IMR-90 (cell line): ENCODE measurements around the gene ADGRG7. TPM values are rescaled to one million over a fixed set of nuclear protein-coding genes. Genes with fewer than 3 reads are reported as not detected.

Experiments
- ATAC-seq: fragments of 200-7000 bp; cut with Tn5 transposase; 2 replicates; pipeline ENCODE4 v1.9.1; 2020; ENCODE audit warnings: low read depth, mild to moderate bottlenecking, moderate library complexity
- BruUV-seq: library from RNA; stranded (reverse); fragments of 400-500 nt; replicated peaks from 2 replicates; lab custom pipeline; 2021; lab: Mats Ljungman, UMichigan
- CTCF ChIA-PET: fragments of 300-600 bp; formaldehyde crosslinking; extraction: SDS; loops from one replicate; lab custom pipeline; 2021; ENCODE audit warnings: antibody characterized with exemption; lab: Yijun Ruan, JAX
- POLR2A ChIA-PET: fragments of 300-600 bp; sonication (Branson Sonifier 250); formaldehyde crosslinking; loops from one replicate; lab custom pipeline; 2022; ENCODE audit warnings: antibody characterized with exemption; ENCODE audit not compliant: unreplicated experiment; lab: Charles Lee
- DNase-seq: peaks from one replicate; pipeline ENCODE4 v3.0.0; 2013
- H2AFZ ChIP-seq: replicated peaks from 2 replicates; pipeline ENCODE3; 2013; ENCODE audit warnings: low read length, mild to moderate bottlenecking; ENCODE audit not compliant: poor library complexity
- H2AK5ac ChIP-seq: 2 replicates; pipeline ENCODE4 v1.6.1; 2013; ENCODE audit warnings: low read depth, low read length, inconsistent platforms
- H2AK9ac ChIP-seq: replicated peaks from 2 replicates; pipeline ENCODE3; 2013; ENCODE audit warnings: mild to moderate bottlenecking, low read depth, low read length, moderate library complexity; ENCODE audit not compliant: poor library complexity
- H2BK120ac ChIP-seq: 2 replicates; pipeline ENCODE4 v1.6.1; 2013; ENCODE audit warnings: low read depth, low read length, inconsistent platforms
- H2BK15ac ChIP-seq: 3 replicates; pipeline ENCODE4 v1.6.1; 2013; ENCODE audit warnings: low read depth, low read length, inconsistent platforms
- H2BK20ac ChIP-seq: 2 replicates; pipeline ENCODE4 v1.6.1; 2013; ENCODE audit warnings: low read depth, mild to moderate bottlenecking, inconsistent platforms, low read length, moderate library complexity
- H2BK5ac ChIP-seq: 2 replicates; pipeline ENCODE4 v1.6.1; 2013; ENCODE audit warnings: mild to moderate bottlenecking, low read depth, low read length, inconsistent platforms; ENCODE audit not compliant: poor library complexity, severe bottlenecking
- H3K14ac ChIP-seq: replicated peaks from 2 replicates; pipeline ENCODE4 v1.6.1; 2013; ENCODE audit warnings: low read depth, low read length, inconsistent platforms
- H3K18ac ChIP-seq: 2 replicates; pipeline ENCODE4 v1.6.1; 2013; ENCODE audit warnings: low read depth, low read length, control low read depth
- H3K23ac ChIP-seq: 2 replicates; pipeline ENCODE4 v1.6.1; 2013; ENCODE audit warnings: low read depth, low read length, inconsistent platforms
- H3K27ac ChIP-seq: 2 replicates; pipeline ENCODE4 v1.5.1; 2013; ENCODE audit warnings: mild to moderate bottlenecking, control low read depth, low read length; ENCODE audit not compliant: insufficient read depth
- H3K27me3 ChIP-seq: 2 replicates; pipeline ENCODE4 v1.6.1; 2013; ENCODE audit warnings: low read length; ENCODE audit not compliant: control insufficient read depth, insufficient read depth
- H3K36me3 ChIP-seq: 2 replicates; pipeline ENCODE4 v1.6.1; 2013; ENCODE audit warnings: low read length, mixed read lengths; ENCODE audit not compliant: control insufficient read depth, insufficient read depth
- H3K4ac ChIP-seq: 2 replicates; pipeline ENCODE4 v1.6.1; 2013; ENCODE audit warnings: low read depth, low read length, inconsistent platforms
- H3K4me1 ChIP-seq: 2 replicates; pipeline ENCODE4 v1.6.1; 2013; ENCODE audit warnings: low read length, mixed read lengths; ENCODE audit not compliant: control insufficient read depth, insufficient read depth
- H3K4me2 ChIP-seq: 2 replicates; pipeline ENCODE4 v1.6.1; 2013; ENCODE audit warnings: low read depth, mild to moderate bottlenecking, control low read depth, low read length, moderate library complexity
- H3K4me3 ChIP-seq: 2 replicates; pipeline ENCODE4 v1.5.1; 2013; ENCODE audit warnings: low read depth, mild to moderate bottlenecking, control low read depth, low read length, moderate library complexity; ENCODE audit not compliant: insufficient read depth
- H3K56ac ChIP-seq: 2 replicates; pipeline ENCODE4 v1.6.1; 2013; ENCODE audit warnings: low read length, inconsistent platforms; ENCODE audit not compliant: insufficient read depth; ENCODE audit errors: extremely low read depth
- H3K79me1 ChIP-seq, 2 experiments: 2 replicates each; pipeline ENCODE4 v1.6.1; 2013; ENCODE audit warnings: low read length in 2 of 2, inconsistent platforms in 1 of 2, low read depth in 1 of 2
- H3K9ac ChIP-seq: 2 replicates; pipeline ENCODE4 v1.6.1; 2013; ENCODE audit warnings: low read depth, low read length, control low read depth
- H3K9me1 ChIP-seq: 2 replicates; pipeline ENCODE4 v1.6.1; 2013; ENCODE audit warnings: low read length, inconsistent platforms; ENCODE audit not compliant: insufficient read depth
- H3K9me3 ChIP-seq: 2 replicates; pipeline ENCODE4 v1.6.1; 2013; ENCODE audit warnings: low read length; ENCODE audit not compliant: control insufficient read depth, insufficient read depth
- H4K20me1 ChIP-seq: 2 replicates; pipeline ENCODE4 v1.6.1; 2013; ENCODE audit warnings: low read length, inconsistent platforms; ENCODE audit not compliant: insufficient read depth
- H4K5ac ChIP-seq: 2 replicates; pipeline ENCODE4 v1.6.1; 2013; ENCODE audit warnings: mild to moderate bottlenecking, low read depth, low read length, control low read depth
- H4K8ac ChIP-seq, 2 experiments: 2 replicates each; pipeline ENCODE4 v1.6.1; 2013; ENCODE audit warnings: low read depth in 2 of 2, low read length in 2 of 2, control low read depth in 1 of 2, inconsistent platforms in 1 of 2
- H4K91ac ChIP-seq: 2 replicates; pipeline ENCODE4 v1.6.1; 2013; ENCODE audit warnings: low read depth, low read length, inconsistent platforms; ENCODE audit not compliant: insufficient read depth
- MAZ ChIP-seq: IDR thresholded peaks from 2 replicates; pipeline ENCODE4 v1.6.1; 2012; ENCODE audit warnings: low read depth, mild to moderate bottlenecking, low read length, improper control_type of control experiment, moderate library complexity, borderline replicate concordance
- POLR2A ChIP-seq: IDR thresholded peaks from 2 replicates; pipeline ENCODE4 v1.6.1; 2012; ENCODE audit warnings: mild to moderate bottlenecking, low read depth, low read length
- RAD21 ChIP-seq: IDR thresholded peaks from 2 replicates; pipeline ENCODE4 v1.6.1; 2012; ENCODE audit warnings: low read length, improper control_type of control experiment
- RCOR1 ChIP-seq: IDR thresholded peaks from 2 replicates; pipeline ENCODE4 v1.6.1; 2012; ENCODE audit warnings: mild to moderate bottlenecking, low read length, improper control_type of control experiment; ENCODE audit not compliant: insufficient replicate concordance
- WGBS, 2 experiments: methylation state at CpG; one replicate each; pipeline versions ENCODE4 v1.1.5 to v1.1.7; 2013; ENCODE audit warnings: missing lambda C conversion rate in 2 of 2; ENCODE audit not compliant: insufficient read length in 1 of 2; ENCODE audit errors: extremely low coverage in 2 of 2; 5-methylcytosine and 5-hydroxymethylcytosine counted together
- dilution Hi-C: fragments of 300-500 bp; cut with HindIII; formaldehyde crosslinking; loops from one replicate; pipeline ENCODE4 v1.14.3; 2018; ENCODE audit warnings: low sequenced_read_pairs; ENCODE audit not compliant: unreplicated experiment
- in situ Hi-C: fragments of 300-500 bp; cut with MboI; formaldehyde crosslinking; loops from 3 replicates; pipeline ENCODE4 v1.14.3; 2019; ENCODE audit warnings: low sequenced_read_pairs, inconsistent platforms, mixed read lengths
- intact Hi-C: fragments of 100-400 bp; cut with micrococcal nuclease; formaldehyde crosslinking; loops from 2 replicates; pipeline ENCODE4 v1.10.0; 2022
- polyA plus RNA-seq, 3 experiments: library from polyadenylated mRNA; depleted of rRNA; stranded (reverse); fragments of >200 nt; gene quantifications; 2 replicates each; pipeline ENCODE4 v1.2.3, GENCODE V29; 2012; ENCODE audit warnings: low replicate concordance in 1 of 3
- total RNA-seq: library from RNA; depleted of rRNA; stranded (reverse); fragments of >200 nt; gene quantifications from 2 replicates; pipeline ENCODE4 v1.2.3, GENCODE V29; 2012
- TF ChIP-seq, protein P1 (sequence below): fragments of 150-350 bp; IDR thresholded peaks from 2 replicates; pipeline ENCODE4 v1.6.1; 2016; ENCODE audit warnings: low read depth, mild to moderate bottlenecking, low read length, moderate library complexity, borderline replicate concordance
- TF ChIP-seq, protein P2 (sequence below): fragments of 150-350 bp; IDR thresholded peaks from 2 replicates; pipeline ENCODE4 v1.6.1; 2017; ENCODE audit warnings: mild to moderate bottlenecking, antibody characterized with exemption, low read length, low read depth

The ADGRG7 gene
- total and polyA plus RNA-seq, 2 of the 4 experiments (the other 2 are of a cell fraction), result not detected

- dilution Hi-C loops (no loop called here), intact Hi-C loops (no loop called here), in situ Hi-C loops (no loop called here)
- no peak overlapping the region for H3K56ac ChIP-seq
- no peak overlapping the region for H3K4me3 ChIP-seq
- H3K14ac ChIP-seq, result no peak overlapping the region
- H2AK9ac ChIP-seq, result no peak overlapping the region
- no peaks in the 10 kb centered on the region for H3K36me3 ChIP-seq
- H3K4me2 ChIP-seq, result no peak overlapping the region
- H2BK15ac ChIP-seq, result no peak overlapping the region
- H2BK5ac ChIP-seq, result no peak overlapping the region
- no peak overlapping the region for H4K5ac ChIP-seq
- no peak overlapping the region for H3K18ac ChIP-seq
- CTCF ChIA-PET, result no interaction called here
- no peak overlapping the region for H3K4ac ChIP-seq
- TF ChIP-seq, protein P1, sequence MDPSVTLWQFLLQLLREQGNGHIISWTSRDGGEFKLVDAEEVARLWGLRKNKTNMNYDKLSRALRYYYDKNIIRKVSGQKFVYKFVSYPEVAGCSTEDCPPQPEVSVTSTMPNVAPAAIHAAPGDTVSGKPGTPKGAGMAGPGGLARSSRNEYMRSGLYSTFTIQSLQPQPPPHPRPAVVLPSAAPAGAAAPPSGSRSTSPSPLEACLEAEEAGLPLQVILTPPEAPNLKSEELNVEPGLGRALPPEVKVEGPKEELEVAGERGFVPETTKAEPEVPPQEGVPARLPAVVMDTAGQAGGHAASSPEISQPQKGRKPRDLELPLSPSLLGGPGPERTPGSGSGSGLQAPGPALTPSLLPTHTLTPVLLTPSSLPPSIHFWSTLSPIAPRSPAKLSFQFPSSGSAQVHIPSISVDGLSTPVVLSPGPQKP, result no peak
- TF ChIP-seq RCOR1 (no peak), POLR2A (no peak), MAZ (no peak), RAD21 (no peak)
- TF ChIP-seq, protein P2, sequence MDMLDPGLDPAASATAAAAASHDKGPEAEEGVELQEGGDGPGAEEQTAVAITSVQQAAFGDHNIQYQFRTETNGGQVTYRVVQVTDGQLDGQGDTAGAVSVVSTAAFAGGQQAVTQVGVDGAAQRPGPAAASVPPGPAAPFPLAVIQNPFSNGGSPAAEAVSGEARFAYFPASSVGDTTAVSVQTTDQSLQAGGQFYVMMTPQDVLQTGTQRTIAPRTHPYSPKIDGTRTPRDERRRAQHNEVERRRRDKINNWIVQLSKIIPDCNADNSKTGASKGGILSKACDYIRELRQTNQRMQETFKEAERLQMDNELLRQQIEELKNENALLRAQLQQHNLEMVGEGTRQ, result no peak
- no peaks in the 10 kb centered on the region for H3K9me1 ChIP-seq
- H2AFZ ChIP-seq, result no peak overlapping the region
- no peaks in the 10 kb centered on the region for H4K20me1 ChIP-seq
- DNase-seq (no peak), ATAC-seq (no peak)
- no TSS peak for BruUV-seq
- H3K27me3 ChIP-seq, result peaks cover 1% of the 10 kb centered on the region; the same call in 1 of the 2 replicates
- H2BK20ac ChIP-seq, result no peak overlapping the region
- no peaks in the 10 kb centered on the region for H3K79me1 ChIP-seq
- H4K8ac ChIP-seq, result no peak overlapping the region
- H3K27ac ChIP-seq, result no peak overlapping the region
- H3K23ac ChIP-seq, result no peak overlapping the region
- H2AK5ac ChIP-seq, result no peak overlapping the region
- POLR2A ChIA-PET, result no interaction called here
- no peaks in the 10 kb centered on the region for H3K4me1 ChIP-seq
- WGBS, 2 experiments, result no CpG with 5 or more reads among the region's 2 CpGs
- no peaks in the 10 kb centered on the region for H3K9me3 ChIP-seq
- H2BK120ac ChIP-seq, result no peak overlapping the region
- no peak overlapping the region for H3K9ac ChIP-seq
- no peak overlapping the region for H4K91ac ChIP-seq
Measured at GRCh38 chr3:100627491-100627890, 18.1 kb downstream of the ADGRG7 start.
